Fibroblast of skin of back (primary cell): ENCODE results near the gene EIF2AK2.

ENCODE experiments used
- DNase-seq: peaks from one replicate; pipeline ENCODE4 v3.0.0-alpha.2; 2013

The EIF2AK2 gene

DNA sequence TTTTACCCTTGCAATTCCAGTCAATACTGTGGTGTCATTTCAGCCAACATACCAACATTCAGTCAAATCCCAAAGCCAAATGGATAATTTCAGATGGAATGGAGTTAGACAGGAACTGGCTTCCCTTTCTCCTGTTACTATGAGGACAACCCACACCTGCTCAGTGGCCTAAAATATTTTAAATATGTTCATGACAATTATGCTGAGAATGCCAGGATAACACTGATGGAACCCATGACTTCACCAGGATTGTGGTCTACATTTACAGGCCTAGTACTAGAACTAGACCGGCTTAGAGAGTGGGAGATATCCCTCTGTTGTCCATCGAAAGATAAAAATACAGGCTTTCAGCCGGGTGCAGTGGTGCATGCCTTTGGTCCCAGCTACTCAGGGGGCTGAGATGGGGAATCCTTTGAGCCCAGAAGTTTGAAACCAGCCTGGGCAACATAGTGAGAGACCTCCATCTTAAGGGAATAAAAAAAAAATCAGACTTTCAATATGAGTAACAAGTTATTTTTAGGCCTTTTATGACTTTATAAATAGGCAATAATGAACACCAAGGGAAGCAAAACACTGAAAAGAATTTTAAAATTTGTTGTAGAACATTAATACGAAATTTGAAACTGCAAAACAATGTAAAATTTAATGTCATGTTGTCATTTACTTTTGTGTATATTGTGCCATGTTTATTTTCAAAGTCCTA, 58.2 kb downstream of the EIF2AK2 start:
- DNase-seq = no peak

DNA sequence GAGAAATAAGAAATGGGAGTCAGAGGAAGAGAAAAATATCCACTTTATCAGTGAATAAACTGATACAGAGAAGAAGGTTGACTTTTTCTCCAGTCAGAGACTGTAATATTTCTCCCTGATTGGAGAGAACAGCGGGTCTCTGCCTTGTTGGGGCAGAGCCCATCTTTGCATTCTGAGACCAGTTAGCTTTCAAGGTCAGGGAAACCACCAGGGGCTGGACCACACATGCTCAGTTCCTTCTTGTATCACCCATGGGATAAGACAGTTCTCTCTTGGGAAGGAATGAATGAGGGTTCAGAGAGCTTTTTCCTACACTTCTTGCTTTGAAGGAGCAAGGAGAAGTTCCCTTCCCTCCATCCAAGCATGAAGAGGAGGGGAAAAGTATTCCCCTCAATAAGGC, 60.2 kb downstream of the EIF2AK2 start:
- no peak for DNase-seq

DNA sequence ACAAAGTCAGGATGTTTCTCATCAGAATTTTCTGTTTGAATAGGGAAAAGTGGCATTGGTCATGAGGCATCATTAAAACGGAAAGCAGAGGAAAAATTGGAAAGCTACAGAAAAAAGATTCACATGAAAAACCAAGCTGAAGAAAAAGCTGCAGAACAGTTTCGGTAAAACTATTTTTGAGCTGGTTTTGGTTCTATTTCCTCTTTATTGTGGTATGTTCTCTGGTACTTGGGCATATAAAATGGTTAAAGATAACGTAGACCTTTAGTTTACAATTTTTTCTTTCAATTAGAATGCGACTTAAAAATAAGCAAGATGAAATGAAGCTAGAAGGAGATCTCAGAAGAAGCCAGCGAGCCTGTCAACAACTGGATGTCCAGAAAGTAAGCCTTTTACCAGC, 64.9 kb downstream of the EIF2AK2 start:
- DNase-seq = no peak

DNA sequence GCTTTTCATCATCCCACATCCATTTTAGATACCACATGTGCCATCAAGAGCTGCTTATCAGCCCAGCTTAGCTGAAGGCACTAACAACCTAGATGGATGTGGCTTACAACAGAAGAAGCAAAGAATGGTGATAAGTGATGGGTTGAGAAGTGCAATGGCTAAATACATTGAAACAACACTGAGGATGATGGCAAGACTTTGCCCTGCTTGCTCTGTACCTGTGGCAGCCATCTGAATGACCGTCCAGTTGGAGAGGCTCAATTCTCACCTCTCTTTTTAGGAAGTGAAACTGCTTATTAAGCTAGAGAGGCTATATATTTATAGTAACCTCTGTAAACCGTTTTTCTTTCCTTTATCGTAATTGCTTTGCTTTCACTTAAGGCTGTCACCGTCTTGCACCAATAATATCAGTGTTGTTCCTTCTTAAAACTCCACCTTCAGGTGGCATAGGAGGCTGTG, 66.7 kb downstream of the EIF2AK2 start:
- no peak for DNase-seq

DNA sequence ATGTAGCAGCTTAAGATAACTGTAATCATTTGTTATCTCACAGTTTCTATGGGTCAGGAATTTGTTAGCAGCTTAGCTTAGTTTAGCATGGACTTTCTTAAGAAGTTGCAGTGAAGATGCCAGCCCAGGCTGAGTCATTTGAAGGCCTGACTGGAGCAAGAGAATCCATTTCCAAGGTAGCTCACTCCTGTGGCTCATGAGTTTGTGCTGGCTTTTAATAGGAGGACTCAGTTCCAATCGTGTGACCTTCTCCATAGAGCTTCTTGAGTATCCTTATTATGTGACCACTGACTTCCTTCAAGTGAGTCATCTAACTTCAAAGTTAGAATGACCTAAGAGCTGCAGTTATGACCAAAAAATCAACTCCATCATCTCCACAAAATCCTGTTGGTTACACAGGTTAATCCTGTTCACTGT, 71.0 kb downstream of the EIF2AK2 start:
- DNase-seq = peak; percentile 45

DNA sequence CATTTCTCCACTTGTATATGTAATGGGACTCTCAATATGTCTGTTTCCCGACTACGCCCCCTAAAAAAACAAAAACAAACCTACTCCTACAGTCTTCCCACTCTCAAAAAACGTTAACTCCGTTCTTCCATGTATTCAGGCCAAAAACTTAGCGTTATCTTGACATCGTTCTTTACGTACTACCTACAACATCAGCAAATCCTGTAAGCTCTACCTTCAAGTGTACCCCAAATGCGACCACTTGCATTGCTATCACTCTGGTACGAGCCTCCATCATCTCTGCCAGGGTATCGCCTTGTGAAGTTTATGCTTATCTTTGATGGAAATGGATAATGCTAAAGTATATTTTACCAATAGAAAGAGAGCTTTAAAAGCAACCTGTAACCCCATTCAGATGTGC, 72.0 kb downstream of the EIF2AK2 start:
- DNase-seq = no peak

DNA sequence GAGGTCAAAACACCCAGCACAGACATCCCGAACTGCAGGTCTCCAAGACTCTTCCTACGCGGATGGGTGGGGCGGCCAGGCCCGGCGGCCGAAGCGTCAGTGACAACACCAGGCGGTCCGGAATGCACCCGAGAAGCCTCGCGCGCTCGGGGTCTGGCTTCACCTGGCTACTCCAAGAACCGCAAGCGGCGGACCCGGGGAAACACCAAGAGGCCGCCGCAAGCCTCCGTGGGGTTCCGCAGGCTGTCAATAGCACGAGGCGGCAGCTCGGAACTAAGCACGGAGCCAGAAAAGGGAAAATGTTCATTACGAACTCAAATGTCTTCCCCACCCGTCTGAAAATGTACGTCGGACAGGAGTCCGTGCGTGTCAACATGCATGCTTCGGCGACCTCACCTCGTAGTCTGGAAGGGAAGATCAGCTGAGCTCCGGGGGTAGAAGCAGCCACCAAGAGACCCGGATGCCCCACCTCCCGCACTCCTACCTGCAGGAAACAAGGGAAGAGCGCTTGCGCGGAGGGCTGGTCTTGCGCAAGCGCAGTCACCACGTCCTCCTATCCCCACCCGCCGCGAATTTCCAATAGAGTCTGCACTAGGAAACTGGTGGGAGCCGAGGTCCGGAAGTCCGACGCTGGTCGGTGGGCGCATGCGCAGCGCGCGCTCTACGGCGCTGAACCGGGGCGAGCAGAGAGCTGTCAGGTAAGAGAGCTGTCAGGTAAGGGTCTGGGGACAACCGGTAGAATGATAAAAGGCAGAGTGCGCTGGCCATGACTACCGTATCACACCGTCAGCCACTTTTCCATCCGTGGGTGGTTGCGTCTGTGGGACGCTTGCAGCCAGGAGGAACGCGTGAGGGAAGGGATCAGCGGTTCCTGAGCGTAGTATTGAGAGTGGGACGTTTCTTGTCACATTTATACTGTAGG, 72.6 kb downstream of the EIF2AK2 start, which contains the start of the genes GPATCH11 and HEATR5B:
TSS of gene GPATCH11 (plus strand) at position 646 of the 922 bp plus-strand sequence. CDS start 3,864 bp downstream, outside the sequence.
TSS of gene HEATR5B (minus strand) at position 500 of the 922 bp plus-strand sequence. CDS start 958 bp downstream, outside the sequence.
- peak; percentile 95 for DNase-seq

DNA sequence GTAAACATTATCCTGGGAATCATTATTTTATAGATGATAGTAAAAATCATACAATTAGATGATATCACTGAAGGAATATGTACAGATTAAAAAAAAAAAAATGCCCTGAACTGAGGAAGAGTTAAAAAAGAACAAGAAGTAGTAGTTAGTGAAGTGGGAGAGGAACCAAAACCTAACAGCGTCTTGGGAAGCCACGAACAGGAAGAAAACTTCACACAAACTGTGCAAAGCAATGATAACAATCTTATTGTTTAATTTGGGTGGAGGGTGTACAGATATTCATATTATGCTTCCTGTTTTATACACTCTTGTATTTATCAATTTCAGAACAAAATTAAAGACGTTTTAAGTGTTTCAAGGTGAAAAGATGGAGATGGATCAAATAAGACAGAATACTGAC, 76.1 kb downstream of the EIF2AK2 start:
- DNase-seq = no peak

DNA sequence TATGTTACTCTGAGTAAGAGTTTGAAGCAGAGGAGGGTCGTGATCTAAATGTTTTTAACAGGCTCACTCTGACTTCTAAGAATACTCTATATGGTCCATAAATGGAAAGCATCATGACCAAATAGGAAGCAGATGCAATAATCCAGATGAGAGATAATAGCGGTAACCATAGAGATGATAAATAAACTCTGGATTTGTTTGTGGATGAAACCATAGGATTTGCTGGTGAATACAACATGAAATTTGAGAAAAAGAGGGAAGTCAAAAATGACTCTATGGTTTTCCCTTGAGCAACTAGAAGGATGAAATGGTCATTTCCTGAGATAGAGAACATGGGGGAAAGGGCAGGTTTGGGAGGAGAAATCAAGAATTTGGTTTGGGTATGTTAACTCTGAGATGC, 76.5 kb downstream of the EIF2AK2 start:
- no peak for DNase-seq

DNA sequence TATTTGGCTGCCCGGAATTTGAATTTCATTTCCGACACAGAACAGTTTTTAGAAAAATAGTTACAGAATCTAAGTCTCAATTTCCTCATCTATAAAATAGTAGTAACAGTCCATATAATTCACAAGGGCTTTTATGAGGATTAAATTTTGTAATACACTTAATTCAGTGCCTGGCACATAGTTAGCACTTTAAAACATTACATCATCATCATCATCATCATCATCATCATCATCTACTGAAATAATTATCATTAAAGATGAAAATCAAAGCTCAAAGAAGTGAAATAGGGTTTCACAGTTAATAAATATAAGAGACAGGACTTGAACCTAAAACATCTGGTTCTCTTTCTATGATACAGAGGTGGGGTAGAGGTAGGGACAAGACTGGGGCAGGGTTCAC, 85.8 kb downstream of the EIF2AK2 start:
- no peak for DNase-seq

DNA sequence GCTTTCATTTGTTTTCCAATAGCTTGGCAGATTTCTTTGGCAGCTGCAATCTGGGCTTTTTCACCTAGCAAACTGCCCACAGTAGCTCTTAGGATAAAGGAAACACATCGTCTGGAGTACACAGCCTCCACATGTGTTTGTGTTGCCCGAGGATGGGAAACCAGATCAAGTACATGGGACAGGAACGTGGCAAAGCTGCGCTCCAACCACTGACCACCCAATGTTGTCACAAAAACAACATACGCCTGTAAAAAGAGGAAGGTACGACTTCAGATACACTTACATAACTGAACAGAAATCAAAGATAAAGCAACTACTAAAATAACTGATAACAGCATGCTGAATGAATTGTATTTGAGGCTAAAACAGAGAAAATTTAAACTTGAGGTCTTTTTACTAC, 88.1 kb downstream of the EIF2AK2 start:
- no peak for DNase-seq

DNA sequence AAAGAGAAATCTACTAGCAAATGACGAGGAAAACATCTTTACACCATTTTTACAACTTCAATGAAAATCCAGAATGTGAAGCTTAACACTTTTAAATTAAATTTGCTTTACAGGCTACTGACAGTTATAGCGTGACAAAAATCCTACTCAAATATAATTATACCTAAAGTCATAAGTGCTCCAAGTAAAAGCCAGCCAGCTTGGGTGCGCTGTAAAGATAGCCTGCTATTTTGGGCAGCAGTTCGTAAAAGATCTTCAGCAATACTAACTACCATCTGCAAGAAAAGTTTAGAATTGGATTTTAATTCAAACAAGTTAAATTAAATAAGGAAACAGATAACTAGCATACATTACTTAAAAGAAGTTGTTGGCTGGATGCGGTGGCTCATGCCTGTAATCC, 95.0 kb downstream of the EIF2AK2 start:
- DNase-seq = no peak

DNA sequence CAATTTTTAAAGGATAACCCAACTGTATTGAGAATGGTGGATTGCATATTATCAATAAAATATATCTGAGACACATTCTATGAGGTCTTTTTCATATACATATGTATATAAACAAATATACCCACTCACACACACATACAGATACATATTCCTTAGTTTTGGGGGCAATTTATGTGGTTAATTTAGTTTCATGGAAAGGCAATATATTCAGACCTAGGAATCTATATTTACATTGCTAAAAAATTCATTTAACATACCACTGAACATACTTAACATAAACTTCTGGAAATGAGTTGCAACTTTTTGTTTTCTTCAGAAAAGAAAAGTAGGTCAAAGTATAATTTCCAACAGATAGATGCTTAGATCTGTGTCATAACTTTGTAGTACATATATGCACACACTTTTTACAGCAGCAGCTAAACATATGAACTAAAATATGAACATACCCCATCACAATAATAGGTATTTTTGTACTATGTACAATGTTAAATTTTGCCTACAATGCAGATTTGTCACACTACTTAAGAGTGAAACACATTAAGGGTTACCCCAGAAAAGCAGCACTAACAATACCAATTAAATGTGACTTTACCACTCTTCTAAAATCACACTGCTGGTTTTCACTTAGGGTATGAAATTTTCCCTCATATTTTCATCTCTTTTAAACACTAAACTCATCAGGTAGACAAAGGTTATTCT, 95.6 kb downstream of the EIF2AK2 start:
- DNase-seq = no peak

DNA sequence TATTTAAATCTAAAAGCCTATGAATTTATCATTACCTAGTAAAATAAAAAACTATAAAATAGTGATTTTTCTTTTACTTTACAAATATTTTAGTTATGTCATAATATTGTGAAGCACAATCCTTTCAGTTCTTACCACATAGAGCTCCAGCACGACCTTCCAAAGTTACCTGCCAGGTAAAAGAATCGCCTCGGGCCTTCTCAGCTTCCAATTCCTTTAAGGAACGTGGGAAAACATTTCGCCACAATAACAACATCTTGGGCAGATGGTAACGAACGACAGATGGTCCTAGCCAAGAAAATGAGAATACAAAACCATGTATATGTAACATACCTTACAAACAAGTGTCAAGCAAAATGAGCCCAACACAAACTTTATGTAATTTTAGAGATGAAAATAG, 96.3 kb downstream of the EIF2AK2 start:
- DNase-seq = no peak

DNA sequence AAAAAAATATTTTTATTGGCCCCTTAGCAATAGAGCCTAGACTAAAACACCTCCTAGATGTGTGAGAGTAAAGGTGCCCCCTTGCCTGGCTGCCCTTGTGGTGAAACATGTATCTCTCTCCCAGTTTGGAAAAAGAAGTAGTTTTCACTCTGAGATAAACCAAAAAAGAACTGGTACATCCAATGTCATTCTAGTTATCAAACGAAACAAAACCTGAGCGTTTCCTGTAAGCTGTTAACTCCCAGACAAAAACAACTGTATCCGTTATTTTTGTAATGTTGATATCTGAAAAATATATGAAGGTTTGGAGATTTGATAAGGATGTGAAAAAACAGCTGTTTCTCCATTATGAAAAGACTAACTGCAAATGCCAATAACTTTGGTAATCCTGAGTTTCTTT, 96.9 kb downstream of the EIF2AK2 start:
- no peak for DNase-seq

DNA sequence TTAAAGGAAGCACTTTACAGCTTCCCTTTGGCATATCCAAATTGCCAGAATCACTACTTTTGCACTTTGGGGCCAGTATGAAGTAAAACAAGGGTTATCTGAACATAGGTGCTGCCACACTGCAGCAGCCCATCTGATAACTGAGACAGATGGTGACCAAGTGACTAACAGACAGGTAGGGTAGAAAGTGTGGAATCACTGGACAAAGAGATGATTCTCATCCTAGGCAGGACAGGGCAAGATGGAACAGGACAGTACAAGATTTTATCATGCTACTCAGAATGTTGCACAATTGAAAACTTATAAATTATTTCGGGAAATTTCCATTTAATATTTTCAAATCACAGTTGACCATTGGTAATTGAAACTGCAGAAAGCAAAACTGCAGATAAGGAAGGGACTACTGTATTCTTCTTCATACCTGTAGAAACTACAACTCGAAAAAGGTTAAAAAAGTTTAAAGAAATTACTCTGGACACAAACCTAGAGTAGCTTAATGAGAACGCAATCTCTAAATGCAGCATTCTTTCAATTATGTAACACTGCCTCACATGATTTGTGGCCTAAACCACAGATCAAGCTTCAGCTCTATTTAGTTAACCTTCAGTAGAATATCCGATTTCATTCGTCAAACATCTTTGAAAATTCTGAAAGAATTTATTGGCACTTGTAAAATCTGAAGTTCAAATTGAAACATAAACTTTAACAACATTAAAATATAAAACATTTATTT, 104.0 kb downstream of the EIF2AK2 start:
- DNase-seq = no peak
